Left lung (tissue), 10 donors: ENCODE measurements around the gene DCAF10. TPM values are rescaled to one million over a fixed set of nuclear protein-coding genes. Genes with fewer than 3 reads are reported as not detected.
"Not testable (repeated sequence)": the region's sequence is repeated elsewhere in the genome, so short reads cannot be mapped to it uniquely, and the experiment has no call there.

Source experiments
- ATAC-seq: fragments of 200-7000 bp; cut with Tn5 transposase; one replicate; pipeline ENCODE4 v1.9.1; 2020; ENCODE audit warnings: moderate library complexity
- DNase-seq, 4 donors: peaks; one replicate each; pipeline ENCODE4 v3.0.0-alpha.2; 2013 to 2020
- H3K27ac ChIP-seq, 2 donors: fragments of 200-600 bp; sonication (generic) in 1 of 2; one replicate each; pipeline versions ENCODE4 v1.5.0 to v1.8.0; 2020 to 2021
- H3K27me3 ChIP-seq, 2 donors: fragments of 200-600 bp; sonication (generic) in 1 of 2; one replicate each; pipeline versions ENCODE4 v1.5.0 to v1.8.0; 2020 to 2021
- H3K36me3 ChIP-seq, 2 donors: fragments of 200-600 bp; sonication (generic) in 1 of 2; one replicate each; pipeline versions ENCODE4 v1.5.0 to v1.8.0; 2020 to 2021
- H3K4me1 ChIP-seq, 2 donors: fragments of 200-600 bp; one replicate each; pipeline ENCODE4 v1.8.0; 2021
- H3K4me3 ChIP-seq, 2 donors: fragments of 200-600 bp; sonication (generic) in 1 of 2; one replicate each; pipeline versions ENCODE4 v1.5.0 to v1.8.0; 2020 to 2021; ENCODE audit warnings: mild to moderate bottlenecking in 1 of 2
- H3K9me3 ChIP-seq, 2 donors: fragments of 200-600 bp; sonication (generic) in 1 of 2; one replicate each; pipeline versions ENCODE4 v1.5.0 to v1.8.0; 2020 to 2021
- intact Hi-C, 2 donors: fragments of 100-400 bp; cut with DNase I; formaldehyde crosslinking; loops; one replicate each; pipeline versions ENCODE4 v1.11.2 to v1.14.2; 2022
- polyA plus RNA-seq, 6 donors: library from polyadenylated mRNA; unstranded; fragments of 120-200 nt; gene quantifications; one replicate each; pipeline ENCODE4 v1.2.1, GENCODE V29; 2013; ENCODE audit not compliant: insufficient read length in 6 of 6
- total RNA-seq, 2 donors: library from RNA; stranded (reverse); fragmentation: NEBNext Ultra II Directional; extraction: Animal tissue kit (Norgen Biotek cat#: 25700); gene quantifications; one replicate each; pipeline ENCODE4 v1.2.1, GENCODE V29; 2021
- TF ChIP-seq, protein P1 (sequence below), 2 donors: fragments of 200-600 bp; sonication (generic) in 1 of 2; IDR thresholded peaks; one replicate each; pipeline versions ENCODE4 v1.5.0 to v1.8.0; 2021; ENCODE audit warnings: antibody characterized with exemption in 2 of 2
- donor health status: DM: no; HTN: yes; CAD: no.
- donor health status: DM: no; HTN: no; CAD: no.

Gene DCAF10
- total and polyA plus RNA-seq, 8 donors: 24.8 to 37.3 (median 31.0) TPM

DNA sequence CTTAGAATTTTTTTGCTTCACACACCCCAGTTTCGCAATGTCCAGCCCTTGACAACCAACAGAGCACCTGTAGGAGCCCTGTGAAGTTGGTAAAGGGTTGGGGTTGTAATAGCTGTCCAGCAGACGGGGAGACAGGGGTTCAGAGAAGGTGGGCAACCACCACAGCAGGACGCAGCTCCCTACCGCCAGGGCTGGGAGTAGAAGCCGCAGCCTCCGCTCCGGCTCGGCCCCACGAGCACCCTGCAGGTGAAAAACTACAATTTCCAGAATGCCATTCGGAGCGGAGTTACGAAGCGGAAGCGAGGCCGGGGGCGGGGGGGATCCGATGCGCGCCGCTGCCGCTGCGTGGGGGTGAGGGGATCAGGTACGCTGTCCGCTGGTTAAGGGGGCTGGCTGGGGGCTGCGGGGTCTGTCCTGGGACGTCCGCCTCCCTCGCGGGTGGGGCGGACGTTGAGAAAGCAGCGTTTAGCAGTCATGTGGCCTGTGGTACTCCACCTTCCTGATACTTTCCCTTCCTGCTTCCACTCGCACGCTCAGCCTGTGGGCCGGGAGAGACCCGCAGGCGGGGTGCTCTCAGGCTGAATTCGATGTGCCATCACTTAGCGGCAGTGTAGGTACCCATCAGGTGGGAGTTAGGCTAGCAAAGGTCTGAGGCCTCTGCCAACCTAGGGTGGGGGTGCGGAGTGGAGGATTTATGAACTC is 47.0 kb upstream of the DCAF10 start, which contains the start of gene TRMT10B:
TRMT10B (plus strand) TSS at position 317 of the 702 bp plus-strand sequence. CDS start 8,127 bp downstream, outside the sequence.
- H3K4me3 ChIP-seq: peak within 1 kb of the TSS; percentile 63 to 64
- peak; percentile 98 for ATAC-seq

DNA sequence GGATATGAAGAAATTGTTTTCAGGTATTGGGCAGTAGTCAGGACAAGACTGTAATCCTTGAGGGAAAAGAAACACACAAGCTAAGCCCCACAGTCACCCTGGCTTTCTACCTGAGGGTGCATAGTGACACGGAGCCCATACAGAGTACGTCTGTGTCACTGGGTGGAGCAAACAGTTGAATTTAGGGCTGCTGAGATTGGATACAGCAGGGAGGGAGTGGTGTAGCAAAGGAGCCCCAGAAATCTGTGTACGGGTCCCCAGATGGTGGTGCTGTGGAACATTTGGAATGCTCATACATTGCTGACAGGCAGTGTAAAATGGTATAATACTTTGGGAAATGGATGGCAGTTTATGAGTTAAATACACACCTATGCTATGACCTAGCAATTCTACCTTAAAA is 41.9 kb upstream of the DCAF10 start:
- TF ChIP-seq, protein P1, sequence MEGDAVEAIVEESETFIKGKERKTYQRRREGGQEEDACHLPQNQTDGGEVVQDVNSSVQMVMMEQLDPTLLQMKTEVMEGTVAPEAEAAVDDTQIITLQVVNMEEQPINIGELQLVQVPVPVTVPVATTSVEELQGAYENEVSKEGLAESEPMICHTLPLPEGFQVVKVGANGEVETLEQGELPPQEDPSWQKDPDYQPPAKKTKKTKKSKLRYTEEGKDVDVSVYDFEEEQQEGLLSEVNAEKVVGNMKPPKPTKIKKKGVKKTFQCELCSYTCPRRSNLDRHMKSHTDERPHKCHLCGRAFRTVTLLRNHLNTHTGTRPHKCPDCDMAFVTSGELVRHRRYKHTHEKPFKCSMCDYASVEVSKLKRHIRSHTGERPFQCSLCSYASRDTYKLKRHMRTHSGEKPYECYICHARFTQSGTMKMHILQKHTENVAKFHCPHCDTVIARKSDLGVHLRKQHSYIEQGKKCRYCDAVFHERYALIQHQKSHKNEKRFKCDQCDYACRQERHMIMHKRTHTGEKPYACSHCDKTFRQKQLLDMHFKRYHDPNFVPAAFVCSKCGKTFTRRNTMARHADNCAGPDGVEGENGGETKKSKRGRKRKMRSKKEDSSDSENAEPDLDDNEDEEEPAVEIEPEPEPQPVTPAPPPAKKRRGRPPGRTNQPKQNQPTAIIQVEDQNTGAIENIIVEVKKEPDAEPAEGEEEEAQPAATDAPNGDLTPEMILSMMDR (IDR thresholded peaks at IDR 0.05): no peak
- H3K36me3 ChIP-seq: peaks cover 0 to 10% of the 10 kb centered on the region in 2 donors
- intact Hi-C loops: no loop called here
- H3K4me3 ChIP-seq: no peak overlapping the region
- H3K27ac ChIP-seq: no peak overlapping the region
- DNase-seq (no peak), ATAC-seq (no peak)
- H3K27me3 ChIP-seq: no peaks in the 10 kb centered on the region
- peaks cover 8 to 12% of the 10 kb centered on the region in 2 donors for H3K4me1 ChIP-seq
- no peaks in the 10 kb centered on the region for H3K9me3 ChIP-seq

More for the DNA sequence above, 47.0 kb upstream of the DCAF10 start, which contains the start of gene TRMT10B:
- peak; percentile 64 to 88 (median 74) for DNase-seq
- intact Hi-C loops: no loop called here
- Histone ChIP-seq H3K27ac (peak within 1 kb of the TSS; percentile 53 to 80), H3K4me1 (peaks cover 8 to 15% of the 10 kb centered on the region in 2 donors), H3K27me3 (no peaks in the 10 kb centered on the region), H3K36me3 (no peaks in the 10 kb centered on the region), H3K9me3 (no peaks in the 10 kb centered on the region)
- TF ChIP-seq, protein P1 (IDR thresholded peaks at IDR 0.05): no peak

DNA sequence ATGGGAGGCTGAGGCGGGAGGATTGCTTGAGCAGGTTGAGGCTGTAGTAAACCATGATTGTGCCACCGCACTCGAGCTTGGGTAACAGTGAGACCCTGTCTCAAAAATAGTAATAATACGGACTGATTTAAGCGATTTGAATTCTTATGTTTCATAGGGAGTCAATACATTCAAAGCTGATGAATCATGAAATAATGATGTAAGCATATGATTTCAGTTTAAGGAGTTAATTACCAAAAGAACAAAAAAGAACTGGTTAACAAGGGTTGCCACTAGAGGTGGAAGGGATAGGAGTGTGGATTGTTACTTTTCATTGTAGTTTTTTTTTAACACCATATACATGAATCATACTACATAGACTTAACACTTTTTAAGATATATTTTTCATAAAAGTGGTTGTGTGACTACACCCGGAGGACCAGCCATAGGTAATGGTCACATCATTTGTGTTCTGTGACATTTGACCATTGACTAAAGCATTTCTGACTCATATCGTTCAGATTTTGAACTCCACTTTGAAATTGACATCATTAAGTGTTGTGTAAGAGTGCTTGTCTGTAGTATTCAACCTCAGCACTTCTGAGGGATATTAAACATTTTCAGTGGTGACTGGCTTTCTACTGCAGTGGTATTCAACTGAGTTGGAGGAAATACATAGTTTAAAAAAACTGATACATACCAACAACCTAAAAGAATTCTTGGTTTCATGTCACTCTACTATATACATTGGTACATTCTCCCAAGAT is 40.0 kb upstream of the DCAF10 start:
- H3K9me3 ChIP-seq: no peaks in the 10 kb centered on the region
- H3K4me1 ChIP-seq: peaks cover 0 to 5% of the 10 kb centered on the region in 2 donors
- H3K36me3 ChIP-seq: peaks cover 0 to 22% of the 10 kb centered on the region in 2 donors
- TF ChIP-seq, protein P1 (IDR thresholded peaks at IDR 0.05): no peak
- no peak overlapping the region for H3K27ac ChIP-seq
- no peak overlapping the region for H3K4me3 ChIP-seq
- DNase-seq (no peak), ATAC-seq (peak; percentile 93)
- intact Hi-C loops: no loop called here
- no peaks in the 10 kb centered on the region for H3K27me3 ChIP-seq

DNA sequence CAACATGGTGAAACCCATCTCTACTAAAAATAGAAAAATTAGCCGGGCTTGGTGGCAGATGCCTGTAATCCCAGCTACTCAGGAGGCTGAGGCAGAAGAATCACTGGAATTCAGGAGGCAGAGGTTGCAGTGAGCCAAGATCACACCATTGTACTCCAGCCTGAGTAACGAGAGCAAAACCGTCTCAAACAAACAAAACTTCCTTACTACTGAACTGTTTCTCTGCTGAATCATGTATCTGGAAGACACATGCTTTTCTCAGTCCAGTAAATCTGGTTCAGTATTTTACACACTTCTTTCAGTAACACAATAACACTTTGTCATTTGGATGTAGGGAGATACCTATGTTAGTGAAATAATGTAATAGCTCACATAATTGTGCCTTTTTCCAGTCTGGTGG is 39.1 kb upstream of the DCAF10 start:
- intact Hi-C loops: no loop called here
- no peak overlapping the region for H3K4me3 ChIP-seq

DNA sequence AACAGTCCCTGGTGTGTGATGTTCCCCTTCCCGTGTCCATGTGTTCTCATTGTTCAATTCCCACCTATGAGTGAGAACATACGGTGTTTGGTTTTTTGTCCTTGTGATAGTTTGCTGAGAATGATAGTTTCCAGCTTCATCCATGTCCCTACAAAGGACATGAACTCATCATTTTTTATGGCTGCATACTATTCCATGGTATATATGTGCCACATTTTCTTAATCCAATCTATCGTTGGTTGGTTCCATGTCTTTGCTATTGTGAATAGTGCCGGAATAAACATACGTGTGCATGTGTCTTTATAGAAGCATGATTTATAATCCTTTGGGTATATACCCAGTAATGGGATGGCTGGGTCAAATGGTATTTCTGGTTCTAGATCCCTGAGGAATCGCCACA is 35.3 kb upstream of the DCAF10 start:
- H3K4me3 ChIP-seq, intact Hi-C loops, H3K27ac ChIP-seq, DNase-seq, H3K9me3 ChIP-seq, H3K4me1 ChIP-seq, H3K27me3 ChIP-seq, ATAC-seq: not testable (repeated sequence)
- H3K36me3 ChIP-seq: peaks cover 0 to 29% of the 10 kb centered on the region in 2 donors

More for the DNA sequence above, 39.1 kb upstream of the DCAF10 start:
- H3K27me3 ChIP-seq: no peaks in the 10 kb centered on the region
- peaks cover 0 to 5% of the 10 kb centered on the region in 2 donors for H3K4me1 ChIP-seq
- H3K27ac ChIP-seq: no peak overlapping the region
- peaks cover 0 to 22% of the 10 kb centered on the region in 2 donors for H3K36me3 ChIP-seq
- TF ChIP-seq, protein P1 (IDR thresholded peaks at IDR 0.05): no peak
- no peak for DNase-seq
- ATAC-seq: peak; percentile 47
- H3K9me3 ChIP-seq: no peaks in the 10 kb centered on the region
